ENCODE results near the gene SOAT1.

GRCh38 chr1:179325836-179326235 lies 32.2 kb downstream of the SOAT1 start:
- TF ChIP-seq BHLHE40 (IDR thresholded peaks at IDR 0.05; ENCODE audit: borderline replicate concordance) (no peak), FOXM1 (IDR thresholded peaks at IDR 0.05; ENCODE audit: borderline replicate concordance) (no peak), TARDBP (IDR thresholded peaks at IDR 0.05) (no peak), ELF4 (IDR thresholded peaks at IDR 0.05) (no peak), PKNOX1 (IDR thresholded peaks at IDR 0.05) (no peak), HDGF (IDR thresholded peaks at IDR 0.05; ENCODE audit: borderline replicate concordance) (no peak), LEF1 (IDR thresholded peaks at IDR 0.05; ENCODE audit: borderline replicate concordance) (no peak), CTBP1 (IDR thresholded peaks at IDR 0.05; ENCODE audit: borderline replicate concordance) (no peak)

Data from HEK293T (cell line).